ENCODE data around the gene CPD.

Gene CPD

GRCh38 chr17:30378825-30379302, at the start of gene CPD:
Gene CPD (plus strand): TSS chr17:30378927. CDS start chr17:30378981, 54 bp downstream.
- peak within 1 kb of the TSS; percentile 75 for H3K4me3 ChIP-seq (ENCODE audit: control insufficient read depth, low read depth, low read length)
- DNase-seq (ENCODE audit: low read depth), result peak; percentile 92
- TF ChIP-seq CTCF (conservative IDR thresholded peaks at IDR 0.05; ENCODE audit: control insufficient read depth, insufficient read depth, low read depth, low read length), result no peak

- peak; percentile 82 for DNase-seq (ENCODE audit: low read depth)
- no peak for TF ChIP-seq CTCF (conservative IDR thresholded peaks at IDR 0.05; ENCODE audit: control insufficient read depth, insufficient read depth, low read depth, low read length)
- no peak overlapping the region for H3K4me3 ChIP-seq (ENCODE audit: control insufficient read depth, low read depth, low read length)
Measured at GRCh38 chr17:30332057-30332542, 46.6 kb upstream of the CPD start.

- H3K4me3 ChIP-seq (ENCODE audit: control insufficient read depth, low read depth, low read length), result no peak within 1 kb of the TSS
- no peak for TF ChIP-seq CTCF (conservative IDR thresholded peaks at IDR 0.05; ENCODE audit: control insufficient read depth, insufficient read depth, low read depth, low read length)
- DNase-seq (ENCODE audit: low read depth), result no peak
Measured at GRCh38 chr17:30333503-30334360, 45.0 kb upstream of the CPD start, which contains the start of gene TMIGD1. Gene TMIGD1 (minus strand): TSS chr17:30334057. CDS start chr17:30332133, 1,924 bp downstream.

GRCh38 chr17:30334421-30334820, 44.3 kb upstream of the CPD start:
- H3K4me3 ChIP-seq (ENCODE audit: control insufficient read depth, low read depth, low read length), result no peak overlapping the region
- TF ChIP-seq CTCF (conservative IDR thresholded peaks at IDR 0.05; ENCODE audit: control insufficient read depth, insufficient read depth, low read depth, low read length), result no peak
- no peak for DNase-seq (ENCODE audit: low read depth)

- peak; percentile 64 for DNase-seq (ENCODE audit: low read depth)
- TF ChIP-seq CTCF (conservative IDR thresholded peaks at IDR 0.05; ENCODE audit: control insufficient read depth, insufficient read depth, low read depth, low read length), result peak; percentile 57
- no peak overlapping the region for H3K4me3 ChIP-seq (ENCODE audit: control insufficient read depth, low read depth, low read length)
Measured at GRCh38 chr17:30336369-30337171, 42.2 kb upstream of the CPD start.

- H3K4me3 ChIP-seq (ENCODE audit: control insufficient read depth, low read depth, low read length), result no peak overlapping the region
- no peak for TF ChIP-seq CTCF (conservative IDR thresholded peaks at IDR 0.05; ENCODE audit: control insufficient read depth, insufficient read depth, low read depth, low read length)
- DNase-seq (ENCODE audit: low read depth), result no peak
Measured at GRCh38 chr17:30337393-30337999, 41.2 kb upstream of the CPD start.

All from fibroblast of mammary gland (primary cell).